ENCODE data around the gene TEAD1. TPM values are rescaled to one million over a fixed set of nuclear protein-coding genes. Genes with fewer than 3 reads are reported as not detected.

The TEAD1 gene
- total and polyA plus RNA-seq, 2 donors (not counting 1 experiment from before 2014, with no cell fraction given), result 88.6 to 121 TPM

GRCh38 chr11:12731841-12732336 is 57.7 kb downstream of the TEAD1 start:
- Histone ChIP-seq H3K4me1 (ENCODE audit: control insufficient read depth, extremely low read depth, insufficient read depth, low read length) (peaks cover 5% of the 10 kb centered on the region), H2AFZ (ENCODE audit: low read length) (no peak overlapping the region), H3K27me3 (ENCODE audit: control insufficient read depth, insufficient read depth, low read length) (no peaks in the 10 kb centered on the region), H3K27ac (ENCODE audit: insufficient read depth, low read length) (no peak overlapping the region), H3K36me3 (ENCODE audit: control insufficient read depth, insufficient read depth, low read length) (no peaks in the 10 kb centered on the region), H4K20me1 (ENCODE audit: control insufficient read depth, extremely low read depth, insufficient read depth, low read length) (peaks cover 9% of the 10 kb centered on the region), H3K9ac (ENCODE audit: insufficient read depth, low read length) (no peak overlapping the region), H3K4me3 (replicated peaks in 1 of 4; ENCODE audit: control extremely low read depth in 1 of 4, insufficient read depth in 1 of 4, low read depth in 3 of 4, low read length in 4 of 4) (no peak overlapping the region), H3K79me2 (ENCODE audit: control insufficient read depth, insufficient read depth, low read length) (peaks cover 95% of the 10 kb centered on the region), H3K4me2 (ENCODE audit: extremely low read depth, insufficient read depth, low read length) (no peak overlapping the region), H3K9me3 (ENCODE audit: control insufficient read depth, insufficient read depth, low read depth, low read length) (no peaks in the 10 kb centered on the region)
- TF ChIP-seq EZH2 (IDR thresholded peaks at IDR 0.05; ENCODE audit: low read length, missing control alignments), result no peak
- TF ChIP-seq, protein P1, sequence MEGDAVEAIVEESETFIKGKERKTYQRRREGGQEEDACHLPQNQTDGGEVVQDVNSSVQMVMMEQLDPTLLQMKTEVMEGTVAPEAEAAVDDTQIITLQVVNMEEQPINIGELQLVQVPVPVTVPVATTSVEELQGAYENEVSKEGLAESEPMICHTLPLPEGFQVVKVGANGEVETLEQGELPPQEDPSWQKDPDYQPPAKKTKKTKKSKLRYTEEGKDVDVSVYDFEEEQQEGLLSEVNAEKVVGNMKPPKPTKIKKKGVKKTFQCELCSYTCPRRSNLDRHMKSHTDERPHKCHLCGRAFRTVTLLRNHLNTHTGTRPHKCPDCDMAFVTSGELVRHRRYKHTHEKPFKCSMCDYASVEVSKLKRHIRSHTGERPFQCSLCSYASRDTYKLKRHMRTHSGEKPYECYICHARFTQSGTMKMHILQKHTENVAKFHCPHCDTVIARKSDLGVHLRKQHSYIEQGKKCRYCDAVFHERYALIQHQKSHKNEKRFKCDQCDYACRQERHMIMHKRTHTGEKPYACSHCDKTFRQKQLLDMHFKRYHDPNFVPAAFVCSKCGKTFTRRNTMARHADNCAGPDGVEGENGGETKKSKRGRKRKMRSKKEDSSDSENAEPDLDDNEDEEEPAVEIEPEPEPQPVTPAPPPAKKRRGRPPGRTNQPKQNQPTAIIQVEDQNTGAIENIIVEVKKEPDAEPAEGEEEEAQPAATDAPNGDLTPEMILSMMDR (conservative IDR thresholded peaks at IDR 0.05 in 1 of 2, IDR thresholded peaks at IDR 0.05 in 1 of 2; ENCODE audit: low read depth in 1 of 2, low read length in 2 of 2), result no peak
- peak in 1 of 2 donors; percentile 80 for DNase-seq (ENCODE audit: low read depth in 2 of 2)

GRCh38 chr11:12733091-12733490 is 58.9 kb downstream of the TEAD1 start:
- Histone ChIP-seq H3K27me3 (ENCODE audit: control insufficient read depth, insufficient read depth, low read length) (no peaks in the 10 kb centered on the region), H3K4me1 (ENCODE audit: control insufficient read depth, extremely low read depth, insufficient read depth, low read length) (peaks cover 2% of the 10 kb centered on the region), H3K27ac (ENCODE audit: insufficient read depth, low read length) (no peak overlapping the region), H2AFZ (ENCODE audit: low read length) (no peak overlapping the region), H3K9ac (ENCODE audit: insufficient read depth, low read length) (no peak overlapping the region), H3K9me3 (ENCODE audit: control insufficient read depth, insufficient read depth, low read depth, low read length) (no peaks in the 10 kb centered on the region), H3K36me3 (ENCODE audit: control insufficient read depth, insufficient read depth, low read length) (no peaks in the 10 kb centered on the region), H4K20me1 (ENCODE audit: control insufficient read depth, extremely low read depth, insufficient read depth, low read length) (peaks cover 8% of the 10 kb centered on the region), H3K4me3 (replicated peaks in 1 of 4; ENCODE audit: control extremely low read depth in 1 of 4, insufficient read depth in 1 of 4, low read depth in 3 of 4, low read length in 4 of 4) (no peak overlapping the region), H3K79me2 (ENCODE audit: control insufficient read depth, insufficient read depth, low read length) (peaks cover 95% of the 10 kb centered on the region), H3K4me2 (ENCODE audit: extremely low read depth, insufficient read depth, low read length) (no peak overlapping the region)
- no peak for TF ChIP-seq EZH2 (IDR thresholded peaks at IDR 0.05; ENCODE audit: low read length, missing control alignments)
- TF ChIP-seq, protein P1 (conservative IDR thresholded peaks at IDR 0.05 in 1 of 2, IDR thresholded peaks at IDR 0.05 in 1 of 2; ENCODE audit: low read depth in 1 of 2, low read length in 2 of 2), result no peak
- no peak for DNase-seq (ENCODE audit: low read depth in 2 of 2)

DNA sequence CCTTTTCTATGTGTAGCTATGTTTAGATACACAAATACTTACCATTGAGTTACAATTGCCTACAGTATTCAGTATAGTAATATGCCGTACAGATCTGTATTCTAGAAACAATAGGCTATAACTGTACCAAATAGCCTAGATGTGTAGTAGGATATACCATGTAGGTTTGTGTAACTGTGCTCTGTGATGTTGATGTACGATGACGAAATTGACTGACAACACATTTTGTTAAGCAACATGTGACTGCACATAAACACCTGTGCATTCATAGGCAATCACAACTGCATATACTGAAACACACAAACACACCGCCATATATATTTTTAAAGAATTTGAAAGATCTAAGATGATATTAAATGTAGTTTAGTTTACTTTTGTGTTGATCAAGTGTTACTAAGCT is 60.4 kb downstream of the TEAD1 start:
- Histone ChIP-seq H3K4me1 (ENCODE audit: control insufficient read depth, extremely low read depth, insufficient read depth, low read length) (peaks cover 2% of the 10 kb centered on the region), H3K9me3 (ENCODE audit: control insufficient read depth, insufficient read depth, low read depth, low read length) (no peaks in the 10 kb centered on the region), H3K36me3 (ENCODE audit: control insufficient read depth, insufficient read depth, low read length) (no peaks in the 10 kb centered on the region), H3K4me2 (ENCODE audit: extremely low read depth, insufficient read depth, low read length) (no peak overlapping the region), H2AFZ (ENCODE audit: low read length) (no peak overlapping the region), H3K4me3 (replicated peaks in 1 of 4; ENCODE audit: control extremely low read depth in 1 of 4, insufficient read depth in 1 of 4, low read depth in 3 of 4, low read length in 4 of 4) (no peak overlapping the region), H3K27me3 (ENCODE audit: control insufficient read depth, insufficient read depth, low read length) (no peaks in the 10 kb centered on the region), H3K9ac (ENCODE audit: insufficient read depth, low read length) (no peak overlapping the region), H3K79me2 (ENCODE audit: control insufficient read depth, insufficient read depth, low read length) (peaks cover 95% of the 10 kb centered on the region), H4K20me1 (ENCODE audit: control insufficient read depth, extremely low read depth, insufficient read depth, low read length) (peaks cover 6% of the 10 kb centered on the region), H3K27ac (ENCODE audit: insufficient read depth, low read length) (no peak overlapping the region)
- no peak for TF ChIP-seq EZH2 (IDR thresholded peaks at IDR 0.05; ENCODE audit: low read length, missing control alignments)
- TF ChIP-seq, protein P1 (conservative IDR thresholded peaks at IDR 0.05 in 1 of 2, IDR thresholded peaks at IDR 0.05 in 1 of 2; ENCODE audit: low read depth in 1 of 2, low read length in 2 of 2), result no peak
- no peak for DNase-seq (ENCODE audit: low read depth in 2 of 2)

Measured in fibroblast of lung (primary cell).